H9 (cell line): ENCODE results near the gene ABCA12. TPM values are rescaled to one million over a fixed set of nuclear protein-coding genes. Genes with fewer than 3 reads are reported as not detected.

Experiments used
- DNase-seq: peaks from one replicate; pipeline ENCODE4 v3.0.0-alpha.2; 2017
- H2AFZ ChIP-seq: one replicate; pipeline ENCODE4 v1.6.1; 2013; ENCODE audit warnings: mild to moderate bottlenecking, low read length, control low read depth, moderate library complexity
- H2AK5ac ChIP-seq: 2 replicates; pipeline ENCODE4 v1.6.1; 2013; ENCODE audit warnings: low read length, control low read depth, mixed read lengths; ENCODE audit not compliant: insufficient read length
- H2BK120ac ChIP-seq: one replicate; pipeline ENCODE4 v1.6.1; 2013; ENCODE audit warnings: low read depth, mild to moderate bottlenecking, low read length, control low read depth, inconsistent platforms; ENCODE audit not compliant: poor library complexity, severe bottlenecking
- H2BK12ac ChIP-seq: 2 replicates; pipeline ENCODE4 v1.6.1; 2013; ENCODE audit warnings: low read length, control low read depth, mixed read lengths, low read depth; ENCODE audit not compliant: insufficient read length
- H2BK15ac ChIP-seq: 2 replicates; pipeline ENCODE4 v1.6.1; 2013; ENCODE audit warnings: low read depth, low read length, control low read depth
- H2BK20ac ChIP-seq: one replicate; pipeline ENCODE4 v1.6.1; 2013; ENCODE audit warnings: low read depth, mild to moderate bottlenecking, low read length, control low read depth, inconsistent platforms; ENCODE audit not compliant: poor library complexity, severe bottlenecking
- H2BK5ac ChIP-seq: 2 replicates; pipeline ENCODE4 v1.6.1; 2013; ENCODE audit warnings: low read length, control low read depth, mixed read lengths; ENCODE audit not compliant: insufficient read length
- H3K14ac ChIP-seq: 2 replicates; pipeline ENCODE4 v1.6.1; 2013; ENCODE audit warnings: low read length, control low read depth; ENCODE audit not compliant: insufficient read depth
- H3K18ac ChIP-seq: 2 replicates; pipeline ENCODE4 v1.6.1; 2013; ENCODE audit warnings: low read depth, mild to moderate bottlenecking, mixed read lengths, low read length, control low read depth; ENCODE audit not compliant: insufficient read length
- H3K23ac ChIP-seq: 2 replicates; pipeline ENCODE4 v1.6.1; 2013; ENCODE audit warnings: low read length, control low read depth, mixed read lengths, low read depth; ENCODE audit not compliant: insufficient read length
- H3K23me2 ChIP-seq: 2 replicates; pipeline ENCODE4 v1.6.1; 2013; ENCODE audit warnings: low read depth, mild to moderate bottlenecking, mixed read lengths, low read length, control low read depth; ENCODE audit not compliant: insufficient read length, poor library complexity, severe bottlenecking
- H3K27ac ChIP-seq: 2 replicates; pipeline ENCODE4 v1.5.1; 2013; ENCODE audit warnings: low read length, control low read depth, mixed read lengths, low read depth; ENCODE audit not compliant: insufficient read length
- H3K27me3 ChIP-seq: 2 replicates; pipeline ENCODE4 v1.6.1; 2013; ENCODE audit warnings: low read length, control low read depth, inconsistent platforms; ENCODE audit not compliant: insufficient read depth
- H3K4ac ChIP-seq: 2 replicates; pipeline ENCODE4 v1.6.1; 2013; ENCODE audit warnings: low read depth, mild to moderate bottlenecking, control low read depth, inconsistent platforms, low read length, moderate library complexity
- H3K4me1 ChIP-seq: 2 replicates; pipeline ENCODE4 v1.6.1; 2013; ENCODE audit warnings: low read length, control low read depth, inconsistent platforms; ENCODE audit not compliant: insufficient read depth
- H3K4me2 ChIP-seq: 2 replicates; pipeline ENCODE4 v1.6.1; 2013; ENCODE audit warnings: low read length, control low read depth, mixed read lengths; ENCODE audit not compliant: insufficient read length, insufficient read depth
- H3K56ac ChIP-seq: 2 replicates; pipeline ENCODE4 v1.6.1; 2013; ENCODE audit warnings: low read depth, mild to moderate bottlenecking, mixed read lengths, low read length, control low read depth; ENCODE audit not compliant: insufficient read length
- H3K79me1 ChIP-seq: 2 replicates; pipeline ENCODE4 v1.6.1; 2013; ENCODE audit warnings: low read depth, mild to moderate bottlenecking, moderate library complexity, low read length, control low read depth, inconsistent platforms; ENCODE audit not compliant: insufficient read depth, poor library complexity, severe bottlenecking
- H3K79me2 ChIP-seq: 2 replicates; pipeline ENCODE4 v1.6.1; 2013; ENCODE audit warnings: low read length, control low read depth, inconsistent platforms; ENCODE audit not compliant: insufficient read depth
- H3K9ac ChIP-seq: 2 replicates; pipeline ENCODE4 v1.6.1; 2013; ENCODE audit warnings: low read length, control low read depth, mixed read lengths; ENCODE audit not compliant: insufficient read length; ENCODE audit errors: extremely low read depth
- H3K9me3 ChIP-seq: one replicate; pipeline ENCODE4 v1.6.1; 2013; ENCODE audit warnings: low read depth, low read length, inconsistent platforms; ENCODE audit not compliant: control insufficient read depth
- H3T11ph ChIP-seq: one replicate; pipeline ENCODE4 v1.6.1; 2013; ENCODE audit warnings: mild to moderate bottlenecking, low read length, control low read depth, inconsistent platforms
- H4K20me1 ChIP-seq: one replicate; pipeline ENCODE4 v1.6.1; 2013; ENCODE audit not compliant: control insufficient read depth, insufficient read length, insufficient read depth
- H4K5ac ChIP-seq: 2 replicates; pipeline ENCODE4 v1.6.1; 2013; ENCODE audit warnings: low read depth, mild to moderate bottlenecking, mixed read lengths, low read length, control low read depth; ENCODE audit not compliant: insufficient read length
- H4K8ac ChIP-seq: replicated peaks from 2 replicates; pipeline ENCODE4 v1.6.1; 2013; ENCODE audit warnings: low read length, control low read depth, mixed read lengths, low read depth; ENCODE audit not compliant: insufficient read length
- H4K91ac ChIP-seq: 2 replicates; pipeline ENCODE4 v1.6.1; 2013; ENCODE audit warnings: low read depth, mild to moderate bottlenecking, moderate library complexity, mixed read lengths, low read length, control low read depth; ENCODE audit not compliant: insufficient read length
- H3K27ac Mint-ChIP-seq, 3 experiments: 2 replicates in 2 of 3; 3 replicates in 1 of 3; pipeline ENCODE4 v1.8.0; 2020 to 2021; ENCODE audit warnings: mixed read lengths in 3 of 3, mild to moderate bottlenecking in 1 of 3, moderate library complexity in 1 of 3
- H3K27me3 Mint-ChIP-seq: 2 replicates; pipeline ENCODE4 v1.8.0; 2021; ENCODE audit warnings: low read depth, mild to moderate bottlenecking, moderate library complexity, mixed read lengths
- H3K36me3 Mint-ChIP-seq, 3 experiments: 2 replicates in 2 of 3; 3 replicates in 1 of 3; pipeline ENCODE4 v1.8.0; 2020 to 2021; ENCODE audit warnings: low read depth in 3 of 3, mixed read lengths in 3 of 3; ENCODE audit not compliant: insufficient read depth in 1 of 3
- H3K4me1 Mint-ChIP-seq, 2 experiments: 2 replicates each; pipeline ENCODE4 v1.8.0; 2020; ENCODE audit warnings: mixed read lengths in 2 of 2
- H3K4me3 Mint-ChIP-seq, 2 experiments: 2 replicates in 1 of 2; 3 replicates in 1 of 2; pipeline ENCODE4 v1.8.0; 2020 to 2021; ENCODE audit warnings: mild to moderate bottlenecking in 2 of 2, mixed read lengths in 2 of 2, moderate library complexity in 1 of 2
- H3K9me3 Mint-ChIP-seq, 2 experiments: 2 replicates in 1 of 2; 3 replicates in 1 of 2; pipeline ENCODE4 v1.8.0; 2020; ENCODE audit warnings: mild to moderate bottlenecking in 2 of 2, mixed read lengths in 2 of 2, moderate library complexity in 1 of 2
- CTCF ChIP-seq: fragments of 200-600 bp; sonication (generic); conservative IDR thresholded peaks from 3 replicates; pipeline ENCODE4 v1.8.0; 2021; ENCODE audit warnings: antibody characterized with exemption, mild to moderate bottlenecking
- WGBS: extraction: QIAGEN DNeasy Blood & Tissue Kit; methylation state at CpG from one replicate; pipeline ENCODE4 v1.1.7; 2013; ENCODE audit warnings: missing lambda C conversion rate, low lambda C conversion rate, mixed read lengths; ENCODE audit not compliant: insufficient read length; ENCODE audit errors: extremely low coverage; 5-methylcytosine and 5-hydroxymethylcytosine counted together
- total RNA-seq: library from RNA; stranded (reverse); gene quantifications from 2 replicates; pipeline ENCODE4 v1.2.1, GENCODE V29; 2021

The ABCA12 gene
- total RNA-seq, 1 experiment from 2014 or later = not detected

GRCh38 chr2:215019085-215019484 is 119.3 kb downstream of the ABCA12 start:
- H3K27ac ChIP-seq = no peak overlapping the region
- no peak overlapping the region for H3K23ac ChIP-seq
- H3K9me3 ChIP-seq = no peaks in the 10 kb centered on the region
- no peak overlapping the region for H2BK20ac ChIP-seq
- no peak overlapping the region for H3K27ac Mint-ChIP-seq
- no peaks in the 10 kb centered on the region for H3K9me3 Mint-ChIP-seq
- DNase-seq = no peak
- no peak for TF ChIP-seq CTCF
- peaks cover 2% of the 10 kb centered on the region for H3K4me1 ChIP-seq
- no peaks in the 10 kb centered on the region for H4K20me1 ChIP-seq
- no peak overlapping the region for H3K56ac ChIP-seq
- H2BK12ac ChIP-seq = no peak overlapping the region
- H2AFZ ChIP-seq = no peak overlapping the region
- H3K18ac ChIP-seq = no peak overlapping the region
- no peak overlapping the region for H3K4ac ChIP-seq
- H3K36me3 Mint-ChIP-seq = no peaks in the 10 kb centered on the region
- no CpG with 5 or more reads among the region's 3 CpGs for WGBS
- no peaks in the 10 kb centered on the region for H3K27me3 Mint-ChIP-seq
- no peak overlapping the region for H3K4me2 ChIP-seq
- no peak overlapping the region for H3K9ac ChIP-seq
- H3T11ph ChIP-seq = no peak overlapping the region
- H2BK120ac ChIP-seq = no peak overlapping the region
- H2AK5ac ChIP-seq = no peak overlapping the region
- H4K8ac ChIP-seq = no peak overlapping the region
- H3K79me2 ChIP-seq = no peaks in the 10 kb centered on the region
- no peak overlapping the region for H4K91ac ChIP-seq
- H3K23me2 ChIP-seq = no peaks in the 10 kb centered on the region
- peaks cover 13 to 18% of the 10 kb centered on the region in 2 experiments; a peak in 3 of 4 replicates for H3K4me1 Mint-ChIP-seq
- no peak overlapping the region for H4K5ac ChIP-seq
- no peaks in the 10 kb centered on the region for H3K27me3 ChIP-seq
- H3K79me1 ChIP-seq = no peaks in the 10 kb centered on the region
- H2BK5ac ChIP-seq = no peak overlapping the region
- no peak overlapping the region for H3K14ac ChIP-seq
- no peak overlapping the region for H2BK15ac ChIP-seq
- no peak overlapping the region for H3K4me3 Mint-ChIP-seq
